Adrenal gland (tissue), 12 donors: ENCODE measurements around the gene TRIM62. TPM values are rescaled to one million over a fixed set of nuclear protein-coding genes. Genes with fewer than 3 reads are reported as not detected.

Experiments
- DNase-seq, 7 donors: peaks; one replicate each; pipeline ENCODE4 v3.0.0-alpha.2; 2019 to 2020
- H3K27ac ChIP-seq, 5 donors: fragments of 200-600 bp; sonication (generic) in 4 of 5; 1 replicate in 3 of 5; 2 replicates in 2 of 5; pipeline versions ENCODE4 v1.5.1 to v1.8.0; 2016 to 2020; ENCODE audit warnings: mild to moderate bottlenecking in 1 of 5
- H3K27me3 ChIP-seq: fragments of 200-600 bp; 2 replicates; pipeline ENCODE4 v1.8.0; 2021
- H3K36me3 ChIP-seq, 2 donors: fragments of 200-600 bp; replicated peaks in 1 of 2; 1 replicate in 1 of 2; 2 replicates in 1 of 2; pipeline versions ENCODE4 v1.5.1 to v1.8.0; 2018 to 2022
- H3K4me1 ChIP-seq, 2 donors: fragments of 200-600 bp; replicated peaks in 1 of 2; 1 replicate in 1 of 2; 2 replicates in 1 of 2; pipeline versions ENCODE4 v1.5.1 to v1.8.0; 2018 to 2021
- H3K4me3 ChIP-seq, 4 donors: fragments of 200-600 bp; sonication (generic) in 3 of 4; one replicate each; pipeline ENCODE4 v1.5.1; 2016 to 2018
- H3K9me3 ChIP-seq, 3 donors: fragments of 200-600 bp; sonication (generic) in 1 of 3; replicated peaks in 1 of 3; 1 replicate in 2 of 3; 2 replicates in 1 of 3; pipeline versions ENCODE4 v1.5.1 to v1.8.0; 2016 to 2021
- POLR2A ChIP-seq, 2 donors: fragments of 450-650 bp; IDR thresholded peaks; one replicate each; pipeline ENCODE4 v1.6.1; 2017; ENCODE audit warnings: antibody characterized with exemption in 2 of 2, mild to moderate bottlenecking in 2 of 2, moderate library complexity in 1 of 2
- WGBS, 4 donors: extraction: QIAGEN DNeasy Blood & Tissue Kit in 2 of 4; methylation state at CpG; one replicate each; pipeline versions ENCODE4 v1.1.5 to v1.1.7; 2013 to 2017; 5-methylcytosine and 5-hydroxymethylcytosine counted together
- intact Hi-C, 2 donors: fragments of 100-400 bp; cut with DNase I; formaldehyde crosslinking; loops; one replicate each; pipeline versions ENCODE4 v1.14.1 to v1.15.0; 2022 to 2023
- polyA plus RNA-seq, 3 donors: library from polyadenylated mRNA; stranded (reverse); fragments of 200-250 nt in 2 of 3; fragments of 350-450 nt in 1 of 3; fragmentation: Illumina TruSeq in 1 of 3; extraction: RNeasy Lipid Tissue Mini Kit (QIAGEN cat#74804) in 1 of 3; gene quantifications; one replicate each; pipeline ENCODE4 v1.2.3, GENCODE V29; 2013 to 2014
- total RNA-seq, 9 donors: library from RNA; depleted of rRNA in 4 of 9; stranded (reverse); fragments of >200 nt in 4 of 9; fragments of 120-200 nt in 1 of 9; fragmentation: NEBNext Ultra II Directional in 1 of 9; extraction: Animal tissue kit (Norgen Biotek cat#: 25700) in 1 of 9; gene quantifications; one replicate each; pipeline versions ENCODE4 v1.1.0 to v1.2.4, GENCODE V29; 2013 to 2023
- TF ChIP-seq, protein P1 (sequence below), 6 experiments: fragments of 450-650 bp in 4 of 6; fragments of 200-600 bp in 2 of 6; sonication (generic) in 1 of 6; IDR thresholded peaks; 1 replicate in 5 of 6; 2 replicates in 1 of 6; pipeline versions ENCODE4 v1.5.1 to v1.8.0; 2016 to 2021; ENCODE audit warnings: antibody characterized with exemption in 6 of 6, mild to moderate bottlenecking in 2 of 6, moderate library complexity in 1 of 6
- donor health status: healthy with polysubstance abuse.
- donor health status: Bipolar disorder and iron deficiency.
- donor health status: DM: yes; HTN: yes; CAD: no.
- donor health status: DM: no; HTN: no; CAD: no.
- donor health status: DM: no; HTN: no; CAD: no.
- donor health status: DM: yes; HTN: yes; CAD: no.

The TRIM62 gene
- total and polyA plus RNA-seq, 12 donors, result 3.7 to 19.5 (median 10.0) TPM

DNA sequence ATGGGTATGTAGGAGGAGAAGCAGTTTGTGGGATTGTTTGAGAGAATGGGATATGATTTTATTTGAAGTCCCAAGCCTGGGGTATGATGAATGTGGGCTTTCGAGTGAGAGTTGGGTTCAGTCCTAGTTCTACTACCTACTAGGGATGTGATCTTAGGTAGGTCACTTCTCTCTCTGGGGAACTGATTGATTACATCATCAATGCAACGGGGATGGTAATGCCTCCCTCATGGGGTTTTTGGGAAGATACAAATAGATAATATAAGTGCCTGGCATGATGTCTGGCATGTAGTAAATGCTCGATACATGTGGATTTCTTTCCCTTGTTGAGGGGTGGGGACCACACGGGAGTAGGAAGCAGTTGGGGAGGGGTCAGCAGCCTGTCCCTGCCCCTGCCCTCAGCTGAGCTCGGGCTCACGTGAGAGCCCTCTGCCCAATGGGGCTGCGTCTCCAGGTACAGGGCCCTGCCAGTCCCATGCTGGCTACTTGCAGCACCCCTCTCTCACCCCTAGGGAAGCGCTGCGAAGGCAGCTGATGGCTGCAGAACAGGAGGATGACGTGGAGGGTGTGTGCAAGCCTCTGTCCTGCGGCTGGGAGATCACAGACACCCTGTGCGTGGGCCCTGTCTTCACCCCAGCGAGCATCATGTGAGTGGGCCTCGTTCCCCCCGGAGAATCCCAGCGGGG, 62.2 kb downstream of the TRIM62 start:
- WGBS, 4 donors, result 58 to 72% (median 65%) methylated on average over 4 to 16 of the region's 16 CpGs
- Histone ChIP-seq H3K4me1 (no peaks in the 10 kb centered on the region), H3K36me3 (no peaks in the 10 kb centered on the region), H3K4me3 (no peak overlapping the region), H3K27ac (no peak overlapping the region), H3K9me3 (no peaks in the 10 kb centered on the region), H3K27me3 (no peaks in the 10 kb centered on the region)
- intact Hi-C loops, result no loop called here
- DNase-seq, result no peak
- no peak for TF ChIP-seq POLR2A (IDR thresholded peaks at IDR 0.05)
- TF ChIP-seq, protein P1, sequence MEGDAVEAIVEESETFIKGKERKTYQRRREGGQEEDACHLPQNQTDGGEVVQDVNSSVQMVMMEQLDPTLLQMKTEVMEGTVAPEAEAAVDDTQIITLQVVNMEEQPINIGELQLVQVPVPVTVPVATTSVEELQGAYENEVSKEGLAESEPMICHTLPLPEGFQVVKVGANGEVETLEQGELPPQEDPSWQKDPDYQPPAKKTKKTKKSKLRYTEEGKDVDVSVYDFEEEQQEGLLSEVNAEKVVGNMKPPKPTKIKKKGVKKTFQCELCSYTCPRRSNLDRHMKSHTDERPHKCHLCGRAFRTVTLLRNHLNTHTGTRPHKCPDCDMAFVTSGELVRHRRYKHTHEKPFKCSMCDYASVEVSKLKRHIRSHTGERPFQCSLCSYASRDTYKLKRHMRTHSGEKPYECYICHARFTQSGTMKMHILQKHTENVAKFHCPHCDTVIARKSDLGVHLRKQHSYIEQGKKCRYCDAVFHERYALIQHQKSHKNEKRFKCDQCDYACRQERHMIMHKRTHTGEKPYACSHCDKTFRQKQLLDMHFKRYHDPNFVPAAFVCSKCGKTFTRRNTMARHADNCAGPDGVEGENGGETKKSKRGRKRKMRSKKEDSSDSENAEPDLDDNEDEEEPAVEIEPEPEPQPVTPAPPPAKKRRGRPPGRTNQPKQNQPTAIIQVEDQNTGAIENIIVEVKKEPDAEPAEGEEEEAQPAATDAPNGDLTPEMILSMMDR (IDR thresholded peaks at IDR 0.05), result no peak

DNA sequence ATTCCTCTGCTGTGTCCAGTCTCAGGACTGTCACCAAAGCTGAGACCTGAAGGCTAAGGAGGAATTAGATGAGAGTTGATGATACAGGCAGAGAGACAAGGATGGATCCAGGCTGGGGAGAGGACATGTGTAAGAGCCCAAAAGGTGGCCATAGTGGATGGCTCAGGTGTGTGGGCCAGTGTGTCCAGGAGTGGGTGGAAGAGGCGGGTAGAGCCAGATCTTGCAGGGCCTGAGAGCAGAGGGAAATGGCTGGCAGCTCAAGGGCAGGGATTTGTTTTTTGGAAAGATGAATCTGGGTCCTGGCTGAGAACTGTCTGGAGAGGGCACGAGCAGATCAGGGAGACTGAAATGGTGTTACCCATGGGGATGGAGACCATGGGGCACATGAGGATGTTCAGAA, 62.8 kb downstream of the TRIM62 start:
- Histone ChIP-seq H3K27ac (no peak overlapping the region), H3K4me1 (no peaks in the 10 kb centered on the region), H3K36me3 (no peaks in the 10 kb centered on the region), H3K9me3 (no peaks in the 10 kb centered on the region), H3K27me3 (no peaks in the 10 kb centered on the region), H3K4me3 (no peak overlapping the region)
- 66 to 88% (median 81%) methylated on average over 2 of the region's 2 CpGs for WGBS, 4 donors
- DNase-seq, result no peak
- no peak for TF ChIP-seq POLR2A (IDR thresholded peaks at IDR 0.05)
- TF ChIP-seq, protein P1 (IDR thresholded peaks at IDR 0.05), result no peak
- intact Hi-C loops, result no loop called here

DNA sequence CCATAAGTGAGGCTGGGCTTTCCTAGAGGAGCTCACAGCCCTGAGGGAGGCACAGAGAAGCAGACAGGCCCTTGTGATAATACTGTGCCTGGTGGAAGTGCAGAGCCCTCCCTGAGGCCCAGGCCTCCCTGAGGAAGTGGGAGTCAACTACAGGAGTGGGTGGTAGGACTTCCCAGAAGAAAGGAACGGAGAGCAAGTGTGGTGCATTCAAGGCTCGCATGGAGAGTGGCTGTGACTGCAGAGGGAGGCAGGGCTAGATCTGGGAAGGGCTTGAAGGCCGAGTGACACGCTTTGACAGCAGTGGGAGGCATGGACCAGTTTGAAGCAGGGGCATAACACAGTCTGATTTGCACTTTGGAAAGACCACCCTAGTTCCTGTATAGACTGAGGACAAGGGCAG, 63.6 kb downstream of the TRIM62 start:
- no peaks in the 10 kb centered on the region for H3K36me3 ChIP-seq
- no peak overlapping the region for H3K27ac ChIP-seq
- no peaks in the 10 kb centered on the region for H3K9me3 ChIP-seq
- intact Hi-C loops, result no loop called here
- peak in 2 of 7 donors; percentile 5 to 42 for DNase-seq
- no peaks in the 10 kb centered on the region for H3K27me3 ChIP-seq
- WGBS, 4 donors, result 63 to 80% (median 75%) methylated on average over 4 of the region's 4 CpGs
- H3K4me3 ChIP-seq, result no peak overlapping the region
- H3K4me1 ChIP-seq, result no peaks in the 10 kb centered on the region
- TF ChIP-seq POLR2A (IDR thresholded peaks at IDR 0.05), result no peak
- TF ChIP-seq, protein P1 (IDR thresholded peaks at IDR 0.05), result no peak

DNA sequence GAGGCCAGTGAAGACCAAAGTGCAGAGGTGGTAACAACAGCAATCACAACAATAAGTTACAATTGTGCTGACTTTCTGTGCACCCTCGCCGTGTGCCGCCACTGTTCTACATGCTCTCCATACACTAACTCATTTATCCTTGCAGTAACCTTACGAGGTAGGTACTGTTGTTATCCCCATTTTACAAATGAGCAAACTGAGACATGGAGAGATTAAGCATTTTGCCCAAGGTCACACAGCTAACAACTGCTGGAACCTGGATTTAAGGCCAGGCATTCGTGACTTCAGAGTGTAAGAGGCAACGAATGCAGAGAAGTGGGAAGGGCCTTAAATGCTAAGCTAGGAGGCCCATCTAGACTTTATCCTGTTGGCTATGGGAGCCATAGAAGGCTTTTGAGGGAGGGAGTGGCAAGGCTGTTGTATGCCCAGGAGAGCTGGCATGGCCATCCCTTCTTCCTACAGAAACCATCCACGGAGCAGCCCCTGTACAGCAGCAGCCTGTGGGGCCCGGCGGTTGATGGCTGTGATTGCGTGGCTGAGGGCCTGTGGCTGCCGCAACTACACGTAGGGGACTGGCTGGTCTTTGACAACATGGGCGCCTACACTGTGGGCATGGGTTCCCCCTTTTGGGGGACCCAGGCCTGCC, 64.3 kb downstream of the TRIM62 start:
- intact Hi-C loops, result no loop called here
- 90 to 96% (median 93%) methylated on average over 7 to 13 of the region's 13 CpGs for WGBS, 4 donors
- no peak for DNase-seq

More for the DNA sequence above, 64.3 kb downstream of the TRIM62 start:
- H3K9me3 ChIP-seq, result no peaks in the 10 kb centered on the region
- no peaks in the 10 kb centered on the region for H3K4me1 ChIP-seq
- no peaks in the 10 kb centered on the region for H3K36me3 ChIP-seq
- H3K27ac ChIP-seq, result no peak overlapping the region
- no peaks in the 10 kb centered on the region for H3K27me3 ChIP-seq
- H3K4me3 ChIP-seq, result no peak overlapping the region
- TF ChIP-seq, protein P1 (IDR thresholded peaks at IDR 0.05), result no peak
- no peak for TF ChIP-seq POLR2A (IDR thresholded peaks at IDR 0.05)
